Right lobe of liver (tissue), 6 donors: ENCODE measurements around the gene C3orf18. TPM values are rescaled to one million over a fixed set of nuclear protein-coding genes. Genes with fewer than 3 reads are reported as not detected.

ENCODE experiments used
- ATAC-seq, 4 donors: fragments of 200-7000 bp; cut with Tn5 transposase; one replicate each; pipeline ENCODE4 v1.9.1; 2020; ENCODE audit warnings: mild to moderate bottlenecking in 4 of 4, moderate library complexity in 4 of 4
- DNase-seq, 3 donors: peaks; one replicate each; pipeline ENCODE4 v3.0.0-alpha.2; 2020
- H3K27ac ChIP-seq, 3 donors: fragments of 200-600 bp; one replicate each; pipeline ENCODE4 v1.8.0; 2022
- H3K27me3 ChIP-seq, 2 donors: fragments of 200-600 bp; one replicate each; pipeline ENCODE4 v1.8.0; 2022
- H3K36me3 ChIP-seq, 4 donors: fragments of 200-600 bp; sonication (generic) in 1 of 4; one replicate each; pipeline versions ENCODE4 v1.5.1 to v1.8.0; 2017 to 2022; ENCODE audit warnings: control low read depth in 1 of 4
- H3K4me1 ChIP-seq, 4 donors: fragments of 200-600 bp; sonication (generic) in 1 of 4; one replicate each; pipeline versions ENCODE4 v1.5.1 to v1.8.0; 2017 to 2022; ENCODE audit warnings: control low read depth in 1 of 4
- H3K4me3 ChIP-seq, 3 donors: fragments of 200-600 bp; one replicate each; pipeline ENCODE4 v1.8.0; 2022
- H3K9me3 ChIP-seq, 4 donors: fragments of 200-600 bp; sonication (generic) in 1 of 4; one replicate each; pipeline versions ENCODE4 v1.5.1 to v1.8.0; 2017 to 2022; ENCODE audit warnings: control low read depth in 1 of 4
- CTCF ChIP-seq, 4 donors: fragments of 200-600 bp in 3 of 4; fragments of 450-650 bp in 1 of 4; IDR thresholded peaks; one replicate each; pipeline versions ENCODE4 v1.5.1 to v1.8.0; 2016 to 2022; ENCODE audit warnings: antibody characterized with exemption in 4 of 4, mild to moderate bottlenecking in 2 of 4
- POLR2A ChIP-seq: fragments of 450-650 bp; IDR thresholded peaks from one replicate; pipeline ENCODE4 v1.6.1; 2017; ENCODE audit warnings: antibody characterized with exemption, mild to moderate bottlenecking
- WGBS: methylation state at CpG from one replicate; pipeline ENCODE4 v1.1.6; 2018; ENCODE audit warnings: low coverage, low lambda C conversion rate; ENCODE audit not compliant: insufficient coverage; ENCODE audit errors: missing lambda C conversion rate; 5-methylcytosine and 5-hydroxymethylcytosine counted together
- intact Hi-C, 2 donors: fragments of 100-400 bp; cut with DNase I; formaldehyde crosslinking; loops; one replicate each; pipeline versions ENCODE4 v1.11.2 to v1.14.1; 2022
- total RNA-seq, 6 experiments: library from RNA; depleted of rRNA in 2 of 6; stranded (reverse); fragments of >200 nt in 2 of 6; fragmentation: NEBNext Ultra II Directional in 3 of 6; extraction: Animal tissue kit (Norgen Biotek cat#: 25700) in 3 of 6; gene quantifications; one replicate each; pipeline versions ENCODE4 v1.1.0 to v1.2.4, GENCODE V29; 2016 to 2023
- donor health status: DM: no; HTN: yes; CAD: no.
- donor health status: DM: no; HTN: no; CAD: no.
- donor health status: DM: no; HTN: no; CAD: no.
- donor health status: DM: no; HTN: yes; CAD: no.
- donor health status: DM: no; HTN: yes; CAD: no.

C3orf18 gene
- total RNA-seq, 6 experiments from 2014 or later, result 2.0 to 7.8 (median 2.8) TPM

GRCh38 chr3:50610992-50611463 is 43.5 kb upstream of the C3orf18 start:
- TF ChIP-seq POLR2A (no peak), CTCF (IDR thresholded peaks at IDR 0.05) (no peak)
- peaks cover 0 to 20% (median 6%) of the 10 kb centered on the region in 4 donors for H3K36me3 ChIP-seq
- no peak for DNase-seq
- H3K27ac ChIP-seq, result peak overlapping the region; percentile 72 to 97 (median 83)
- no peaks in the 10 kb centered on the region for H3K9me3 ChIP-seq
- H3K4me3 ChIP-seq, result peak overlapping the region; percentile 87 to 94 (median 93)
- no peaks in the 10 kb centered on the region for H3K27me3 ChIP-seq
- intact Hi-C loops, result loop anchor here in 1 of 2 donors (5.0 kb wide), 1 partner anchor 39 kb away; no protein-coding TSS in a partner anchor
- ATAC-seq, result no peak
- peaks cover 0 to 54% (median 20%) of the 10 kb centered on the region in 4 donors for H3K4me1 ChIP-seq
- no CpG with 5 or more reads among the region's 10 CpGs for WGBS

- H3K36me3 ChIP-seq, result peaks cover 0 to 20% (median 6%) of the 10 kb centered on the region in 4 donors
- peaks cover 0 to 61% (median 25%) of the 10 kb centered on the region in 4 donors for H3K4me1 ChIP-seq
- ATAC-seq (no peak), DNase-seq (peak in 1 of 3 donors; percentile 69)
- intact Hi-C loops, result loop anchor here in 1 of 2 donors (5.0 kb wide), 1 partner anchor 38 kb away; no protein-coding TSS in a partner anchor
- peak overlapping the region; percentile 72 to 97 (median 83) for H3K27ac ChIP-seq
- H3K9me3 ChIP-seq, result no peaks in the 10 kb centered on the region
- no peak for TF ChIP-seq CTCF (IDR thresholded peaks at IDR 0.05)
- TF ChIP-seq POLR2A, result no peak
- no peaks in the 10 kb centered on the region for H3K27me3 ChIP-seq
- H3K4me3 ChIP-seq, result peak overlapping the region; percentile 87 to 94 (median 93)
- WGBS, result 14% methylated on average over 1 of the region's 6 CpGs
Observed at GRCh38 chr3:50610181-50610971, 42.8 kb upstream of the C3orf18 start.

GRCh38 chr3:50609763-50610085 is 42.2 kb upstream of the C3orf18 start:
- no CpG with 5 or more reads among the region's 3 CpGs for WGBS
- H3K27me3 ChIP-seq, result no peaks in the 10 kb centered on the region
- intact Hi-C loops, result loop anchor here in 1 of 2 donors (5.0 kb wide), 1 partner anchor 37 kb away; no protein-coding TSS in a partner anchor
- no peaks in the 10 kb centered on the region for H3K9me3 ChIP-seq
- peaks cover 0 to 67% (median 29%) of the 10 kb centered on the region in 4 donors for H3K4me1 ChIP-seq
- peak overlapping the region; percentile 87 to 94 (median 93) for H3K4me3 ChIP-seq
- no peak for DNase-seq
- peak overlapping the region; percentile 44 to 97 (median 83) for H3K27ac ChIP-seq
- no peak for ATAC-seq
- TF ChIP-seq CTCF (IDR thresholded peaks at IDR 0.05) (no peak), POLR2A (no peak)
- H3K36me3 ChIP-seq, result peaks cover 0 to 20% (median 6%) of the 10 kb centered on the region in 4 donors

GRCh38 chr3:50609071-50609762 is 41.7 kb upstream of the C3orf18 start:
- Histone ChIP-seq H3K4me1 (peaks cover 0 to 72% (median 32%) of the 10 kb centered on the region in 4 donors), H3K9me3 (no peaks in the 10 kb centered on the region), H3K27me3 (no peaks in the 10 kb centered on the region), H3K36me3 (peaks cover 0 to 20% (median 6%) of the 10 kb centered on the region in 4 donors), H3K4me3 (peak overlapping the region; percentile 87 to 94 (median 93)), H3K27ac (peak overlapping the region; percentile 44 to 97 (median 83))
- WGBS, result 56% methylated on average over 2 of the region's 5 CpGs
- TF ChIP-seq POLR2A (no peak), CTCF (IDR thresholded peaks at IDR 0.05) (no peak)
- ATAC-seq (no peak), DNase-seq (no peak)
- intact Hi-C loops, result no loop called here
